ENCODE measurements around the gene APH1B. TPM values are rescaled to one million over a fixed set of nuclear protein-coding genes. Genes with fewer than 3 reads are reported as not detected.

The APH1B gene
- total and polyA plus RNA-seq, 2 of the 4 experiments (the other 2 are of a cell fraction) = 7.0 to 7.7 TPM

DNA sequence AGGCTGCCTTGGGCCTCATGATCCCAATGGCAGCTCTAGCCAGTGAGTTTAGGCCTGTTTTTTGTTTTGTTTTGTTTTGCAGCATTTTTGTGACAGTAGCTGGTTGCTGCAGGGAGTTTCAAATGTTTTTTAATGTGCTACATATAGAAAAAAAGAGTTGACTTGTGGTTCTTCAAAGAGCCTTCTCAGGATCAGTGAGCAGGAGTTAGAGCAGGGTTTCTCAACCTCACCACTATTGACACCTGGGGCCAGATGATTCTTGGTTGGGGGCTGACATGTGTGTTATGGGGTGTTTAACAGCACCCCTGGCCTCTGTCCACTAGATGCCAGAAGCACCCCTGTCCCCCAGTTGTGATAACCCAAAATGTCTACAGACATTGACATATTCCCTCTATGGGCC lies 17.9 kb downstream of the APH1B start:
- H4K20me1 ChIP-seq (ENCODE audit: insufficient read depth, low read length) = no peaks in the 10 kb centered on the region
- no peak overlapping the region for H2AFZ ChIP-seq (replicated peaks; ENCODE audit: low read length, poor library complexity)
- TF ChIP-seq MAFK (IDR thresholded peaks at IDR 0.05; ENCODE audit: low read depth, low read length) = no peak
- no peak for TF ChIP-seq CTCF (conservative IDR thresholded peaks at IDR 0.05; ENCODE audit: low read depth, low read length)
- TF ChIP-seq RCOR1 (IDR thresholded peaks at IDR 0.05; ENCODE audit: insufficient replicate concordance, low read length) = no peak
- TF ChIP-seq, protein P1, sequence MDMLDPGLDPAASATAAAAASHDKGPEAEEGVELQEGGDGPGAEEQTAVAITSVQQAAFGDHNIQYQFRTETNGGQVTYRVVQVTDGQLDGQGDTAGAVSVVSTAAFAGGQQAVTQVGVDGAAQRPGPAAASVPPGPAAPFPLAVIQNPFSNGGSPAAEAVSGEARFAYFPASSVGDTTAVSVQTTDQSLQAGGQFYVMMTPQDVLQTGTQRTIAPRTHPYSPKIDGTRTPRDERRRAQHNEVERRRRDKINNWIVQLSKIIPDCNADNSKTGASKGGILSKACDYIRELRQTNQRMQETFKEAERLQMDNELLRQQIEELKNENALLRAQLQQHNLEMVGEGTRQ (IDR thresholded peaks at IDR 0.05; ENCODE audit: low read depth, low read length) = no peak
- TF ChIP-seq CHD1 (IDR thresholded peaks at IDR 0.05; ENCODE audit: low read depth, low read length) = no peak
- TF ChIP-seq ELK1 (IDR thresholded peaks at IDR 0.05; ENCODE audit: borderline replicate concordance, low read depth, low read length) = no peak
- CTCF ChIA-PET = no interaction called here
- no peak overlapping the region for H3K4me2 ChIP-seq (ENCODE audit: low read depth, low read length)
- H3K4ac ChIP-seq (ENCODE audit: low read depth, low read length) = no peak overlapping the region
- no peak for ATAC-seq (ENCODE audit: low read depth)
- BruUV-seq (replicated peaks) = no TSS peak
- H3K36me3 ChIP-seq (ENCODE audit: control insufficient read depth, insufficient read depth, low read length) = peaks cover 15% of the 10 kb centered on the region
- H2BK5ac ChIP-seq (ENCODE audit: low read depth, low read length, poor library complexity, severe bottlenecking) = no peak overlapping the region
- no peak overlapping the region for H3K9ac ChIP-seq (ENCODE audit: low read depth, low read length)
- intact Hi-C loops (cut with micrococcal nuclease) (loop anchor here (10.0 kb wide), 1 partner anchor 779 kb away; no protein-coding TSS in a partner anchor), in situ Hi-C loops (cut with MboI; ENCODE audit: low sequenced_read_pairs) (loop anchor here (25.0 kb wide), 1 partner anchor 767 kb away; no protein-coding TSS in a partner anchor), dilution Hi-C loops (cut with HindIII; ENCODE audit: low sequenced_read_pairs, unreplicated experiment) (no loop called here)
- H3K9me3 ChIP-seq (ENCODE audit: control insufficient read depth, insufficient read depth, low read length) = no peaks in the 10 kb centered on the region
- H3K79me1 ChIP-seq (ENCODE audit: low read depth in 1 of 2, low read length in 2 of 2) = peaks cover 5 to 23% of the 10 kb centered on the region in 2 experiments; a peak in 2 of 4 replicates
- no peak overlapping the region for H2BK120ac ChIP-seq (ENCODE audit: low read depth, low read length)
- no peak overlapping the region for H3K4me3 ChIP-seq (ENCODE audit: insufficient read depth, low read depth, low read length)
- no peak overlapping the region for H3K18ac ChIP-seq (ENCODE audit: low read depth, low read length)
- H3K23ac ChIP-seq (ENCODE audit: low read depth, low read length) = no peak overlapping the region
- peaks cover 12% of the 10 kb centered on the region for H3K9me1 ChIP-seq (ENCODE audit: insufficient read depth, low read length)
- no peak overlapping the region for H2AK5ac ChIP-seq (ENCODE audit: low read depth, low read length)
- DNase-seq = no peak
- no peak overlapping the region for H3K27ac ChIP-seq (ENCODE audit: insufficient read depth, low read length)
- no peak overlapping the region for H4K5ac ChIP-seq (ENCODE audit: low read depth, low read length)
- no peak overlapping the region for H4K8ac ChIP-seq (ENCODE audit: low read depth in 2 of 2, low read length in 2 of 2)
- H3K27me3 ChIP-seq (ENCODE audit: control insufficient read depth, insufficient read depth, low read length) = no peaks in the 10 kb centered on the region
- no peak overlapping the region for H2BK20ac ChIP-seq (ENCODE audit: low read depth, low read length)
- H2AK9ac ChIP-seq (replicated peaks; ENCODE audit: low read depth, low read length, poor library complexity) = no peak overlapping the region
- H4K91ac ChIP-seq (ENCODE audit: insufficient read depth, low read depth, low read length) = no peak overlapping the region; the same call in 1 of the 2 replicates
- no peak overlapping the region for H3K56ac ChIP-seq (ENCODE audit: extremely low read depth, insufficient read depth, low read length)
- no peak overlapping the region for H3K14ac ChIP-seq (replicated peaks; ENCODE audit: low read depth, low read length)
- POLR2A ChIA-PET (ENCODE audit: unreplicated experiment) = no interaction called here
- H2BK15ac ChIP-seq (ENCODE audit: low read depth, low read length) = no peak overlapping the region
- peaks cover 2% of the 10 kb centered on the region; the same call in 1 of the 2 replicates for H3K4me1 ChIP-seq (ENCODE audit: control insufficient read depth, insufficient read depth, low read length)

Measured in IMR-90 (cell line).